ENCODE data around the gene SYNPO. TPM values are rescaled to one million over a fixed set of nuclear protein-coding genes. Genes with fewer than 3 reads are reported as not detected.

SYNPO gene
- total RNA-seq, 1 donor from 2014 or later = 40.2 TPM

GRCh38 chr5:150636391-150637244, 3.8 kb upstream of the SYNPO start:
- H3K9ac ChIP-seq (ENCODE audit: low read length) = peak overlapping the region; percentile 44
- no peaks in the 10 kb centered on the region for H3K36me3 ChIP-seq (ENCODE audit: insufficient read depth, low read length)
- Mint-ChIP-seq H3K4me1 (ENCODE audit: low read depth, unreplicated experiment) (peaks cover 62% of the 10 kb centered on the region), H3K27me3 (ENCODE audit: low read depth, unreplicated experiment) (no peaks in the 10 kb centered on the region), H3K36me3 (ENCODE audit: low read depth, unreplicated experiment) (peaks cover 7% of the 10 kb centered on the region), H3K27ac (ENCODE audit: unreplicated experiment) (peak overlapping the region; percentile 50), H3K9me3 (ENCODE audit: unreplicated experiment) (no peaks in the 10 kb centered on the region), H3K4me3 (ENCODE audit: unreplicated experiment) (no peak overlapping the region)
- H3K9me3 ChIP-seq (ENCODE audit: insufficient read depth, low read depth, low read length) = no peaks in the 10 kb centered on the region
- no peak overlapping the region for H2AFZ ChIP-seq (ENCODE audit: low read depth, low read length)
- no peaks in the 10 kb centered on the region for H3K27me3 ChIP-seq (ENCODE audit: insufficient read depth, low read length)
- no peaks in the 10 kb centered on the region for H4K20me1 ChIP-seq (ENCODE audit: insufficient read depth, low read length)
- peaks cover 7% of the 10 kb centered on the region for H3K79me2 ChIP-seq (ENCODE audit: insufficient read depth, low read length)
- TF ChIP-seq CTCF (IDR thresholded peaks at IDR 0.05; ENCODE audit: insufficient read depth, low read depth, low read length) (no peak), EZH2 (IDR thresholded peaks at IDR 0.05; ENCODE audit: insufficient read depth, low read length) (no peak)
- peak overlapping the region; percentile 75 for H3K27ac ChIP-seq (ENCODE audit: low read depth, low read length)
- peak overlapping the region; percentile 76 for H3K4me2 ChIP-seq (ENCODE audit: low read length)
- no peak overlapping the region for H3K4me3 ChIP-seq (ENCODE audit: insufficient read depth, low read depth, low read length)
- FAIRE-seq (peak; percentile 49), DNase-seq (ENCODE audit: low read depth) (peak; percentile 71)
- peaks cover 72% of the 10 kb centered on the region for H3K4me1 ChIP-seq (ENCODE audit: insufficient read depth, low read length)

GRCh38 chr5:150637245-150638052, 3.0 kb upstream of the SYNPO start:
- FAIRE-seq = peak; percentile 62
- Mint-ChIP-seq H3K36me3 (ENCODE audit: low read depth, unreplicated experiment) (peaks cover 7% of the 10 kb centered on the region), H3K9me3 (ENCODE audit: unreplicated experiment) (no peaks in the 10 kb centered on the region), H3K4me3 (ENCODE audit: unreplicated experiment) (peak overlapping the region; percentile 45), H3K4me1 (ENCODE audit: low read depth, unreplicated experiment) (peaks cover 70% of the 10 kb centered on the region), H3K27me3 (ENCODE audit: low read depth, unreplicated experiment) (no peaks in the 10 kb centered on the region), H3K27ac (ENCODE audit: unreplicated experiment) (peak overlapping the region; percentile 4)
- TF ChIP-seq EZH2 (IDR thresholded peaks at IDR 0.05; ENCODE audit: insufficient read depth, low read length) (no peak), CTCF (IDR thresholded peaks at IDR 0.05; ENCODE audit: insufficient read depth, low read depth, low read length) (no peak)
- Histone ChIP-seq H3K4me3 (ENCODE audit: insufficient read depth, low read depth, low read length) (no peak overlapping the region), H4K20me1 (ENCODE audit: insufficient read depth, low read length) (no peaks in the 10 kb centered on the region), H2AFZ (ENCODE audit: low read depth, low read length) (no peak overlapping the region), H3K9ac (ENCODE audit: low read length) (peak overlapping the region; percentile 44), H3K27me3 (ENCODE audit: insufficient read depth, low read length) (no peaks in the 10 kb centered on the region), H3K9me3 (ENCODE audit: insufficient read depth, low read depth, low read length) (no peaks in the 10 kb centered on the region), H3K4me2 (ENCODE audit: low read length) (peak overlapping the region; percentile 76), H3K27ac (ENCODE audit: low read depth, low read length) (peak overlapping the region; percentile 75), H3K79me2 (ENCODE audit: insufficient read depth, low read length) (peaks cover 14% of the 10 kb centered on the region), H3K4me1 (ENCODE audit: insufficient read depth, low read length) (peaks cover 76% of the 10 kb centered on the region), H3K36me3 (ENCODE audit: insufficient read depth, low read length) (no peaks in the 10 kb centered on the region)
- peak; percentile 95 for DNase-seq (ENCODE audit: low read depth)

Data from astrocyte (in vitro differentiated cells and primary cell).